Common myeloid progenitor, CD34-positive (primary cell): ENCODE results near the gene FUT3.
"Not testable (repeated sequence)": the region's sequence is repeated elsewhere in the genome, so short reads cannot be mapped to it uniquely, and the experiment has no call there.

Experiments used
- CTCF ChIA-PET: fragments of 350-600 bp; sonication (Branson Sonifier 250); formaldehyde crosslinking; loops from one replicate; lab custom pipeline; 2021; ENCODE audit warnings: antibody characterized with exemption; lab: Charles Lee
- POLR2A ChIA-PET: fragments of 350-600 bp; sonication (Branson Sonifier 250); formaldehyde crosslinking; loops from one replicate; lab custom pipeline; 2021; ENCODE audit warnings: antibody characterized with exemption; lab: Charles Lee
- DNase-seq, 3 donors: peaks; one replicate each; pipeline versions ENCODE4 v3.0.0 to v3.0.0-alpha.2; 2013
- H3K27ac ChIP-seq, 2 experiments: 1 replicate in 1 of 2; 2 replicates in 1 of 2; pipeline ENCODE4 v1.7.0; 2013; ENCODE audit warnings: inconsistent platforms in 2 of 2, low read length in 2 of 2, mild to moderate bottlenecking in 2 of 2, low read depth in 1 of 2, moderate library complexity in 1 of 2; ENCODE audit not compliant: severe bottlenecking in 2 of 2, insufficient read depth in 1 of 2, poor library complexity in 1 of 2
- H3K27me3 ChIP-seq, 5 experiments: replicated peaks in 2 of 5; 1 replicate in 3 of 5; 2 replicates in 2 of 5; pipeline versions ENCODE4 v1.6.1 to v1.7.0; 2013; ENCODE audit warnings: low read length in 4 of 5, mild to moderate bottlenecking in 2 of 5, moderate library complexity in 2 of 5, inconsistent platforms in 1 of 5; ENCODE audit not compliant: insufficient read depth in 5 of 5, control insufficient read depth in 4 of 5
- H3K36me3 ChIP-seq, 4 experiments: 1 replicate in 2 of 4; 2 replicates in 2 of 4; pipeline versions ENCODE4 v1.6.1 to v1.7.0; 2013; ENCODE audit warnings: low read length in 3 of 4, control low read depth in 1 of 4, mild to moderate bottlenecking in 1 of 4; ENCODE audit not compliant: control insufficient read depth in 4 of 4, insufficient read depth in 4 of 4
- H3K4me1 ChIP-seq, 4 experiments: 1 replicate in 3 of 4; 2 replicates in 1 of 4; pipeline versions ENCODE4 v1.6.1 to v1.7.1; 2013; ENCODE audit warnings: low read length in 3 of 4, mild to moderate bottlenecking in 3 of 4, control low read depth in 1 of 4, inconsistent platforms in 1 of 4, moderate library complexity in 1 of 4; ENCODE audit not compliant: control insufficient read depth in 4 of 4, insufficient read depth in 4 of 4; ENCODE audit errors: control extremely low read depth in 1 of 4
- H3K4me3 ChIP-seq, 7 experiments: 1 replicate in 4 of 7; 2 replicates in 3 of 7; pipeline versions ENCODE4 v1.5.1 to v1.7.0; 2013; ENCODE audit warnings: mild to moderate bottlenecking in 7 of 7, low read length in 6 of 7, moderate library complexity in 6 of 7, inconsistent platforms in 2 of 7, low read depth in 2 of 7, control low read depth in 1 of 7; ENCODE audit not compliant: insufficient read depth in 4 of 7, control insufficient read depth in 1 of 7; ENCODE audit errors: extremely low read depth in 1 of 7
- H3K9me3 ChIP-seq, 5 experiments: 1 replicate in 4 of 5; 2 replicates in 1 of 5; pipeline versions ENCODE4 v1.6.1 to v1.7.1; 2013; ENCODE audit warnings: low read length in 4 of 5, mild to moderate bottlenecking in 2 of 5, inconsistent platforms in 1 of 5, low read depth in 1 of 5, moderate library complexity in 1 of 5; ENCODE audit not compliant: control insufficient read depth in 4 of 5, insufficient read depth in 2 of 5; ENCODE audit errors: control extremely low read depth in 1 of 5
- WGBS: methylation state at CpG from one replicate; pipeline ENCODE4 v1.1.5; 2013; ENCODE audit not compliant: insufficient coverage; 5-methylcytosine and 5-hydroxymethylcytosine counted together

Gene FUT3

GRCh38 chr19:5847846-5848245 lies 3.4 kb downstream of the FUT3 start:
- POLR2A ChIA-PET, H3K9me3 ChIP-seq, H3K4me3 ChIP-seq, H3K36me3 ChIP-seq, H3K27me3 ChIP-seq, H3K27ac ChIP-seq, DNase-seq, CTCF ChIA-PET: not testable (repeated sequence)
- WGBS, result 94% methylated on average over 10 of the region's 10 CpGs
- H3K4me1 ChIP-seq, result peaks cover 0 to 13% (median 1%) of the 10 kb centered on the region in 4 experiments

DNA sequence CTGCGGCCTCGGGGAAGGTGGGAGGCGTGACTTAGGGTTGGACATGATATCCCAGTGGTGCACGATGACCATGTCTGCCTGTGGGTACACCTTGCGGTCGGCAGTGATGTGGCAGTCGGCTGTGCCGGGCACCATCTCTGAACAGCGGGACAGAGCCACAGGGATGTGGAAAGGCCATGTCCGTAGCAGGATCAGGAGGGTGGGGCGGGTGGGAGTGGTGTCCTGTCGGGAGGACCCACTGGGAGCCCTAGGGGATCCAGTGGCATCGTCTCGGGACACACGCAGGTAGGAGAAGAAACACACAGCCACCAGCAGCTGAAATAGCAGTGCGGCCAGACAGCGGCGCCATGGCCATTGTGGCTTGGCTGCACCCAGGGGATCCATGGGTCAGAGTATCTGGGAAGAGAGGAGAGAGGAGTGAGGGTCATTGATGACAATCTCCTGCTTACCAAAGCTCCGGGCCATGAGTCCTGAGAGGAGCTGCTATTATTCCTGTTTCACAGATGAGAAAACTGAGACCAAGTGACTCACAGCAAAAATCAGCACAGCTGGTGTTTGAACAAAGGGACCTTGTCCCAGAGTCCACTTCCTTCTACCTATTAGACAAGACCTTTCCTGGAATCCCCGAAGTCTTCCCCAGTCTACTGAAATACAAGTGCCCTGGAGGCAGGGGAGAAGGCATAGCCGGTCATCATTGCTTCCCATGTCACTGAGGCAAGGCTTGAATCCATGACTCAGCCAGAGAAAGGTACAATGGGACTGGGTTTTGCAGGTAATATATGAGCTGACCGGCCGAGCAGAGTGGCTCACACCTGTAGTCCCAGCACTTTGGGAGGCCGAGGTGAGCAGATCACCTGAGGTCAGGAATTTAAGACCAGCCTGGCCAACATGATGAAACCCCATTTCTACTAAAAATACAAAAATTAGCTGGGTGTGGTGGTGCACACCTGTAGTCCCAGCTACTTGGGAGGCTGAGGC lies 6.5 kb downstream of the FUT3 start:
- ChIA-PET POLR2A (no interaction called here), CTCF (interaction anchor here (1.3 kb wide), 1 partner anchor 41 kb away, joined by 3 read pairs; no protein-coding TSS in a partner anchor)
- no peak for DNase-seq
- Histone ChIP-seq H3K27me3 (no peaks in the 10 kb centered on the region), H3K36me3 (no peaks in the 10 kb centered on the region), H3K4me1 (peaks cover 0 to 8% (median 4%) of the 10 kb centered on the region in 4 experiments), H3K9me3 (no peaks in the 10 kb centered on the region), H3K27ac (no peak overlapping the region), H3K4me3 (no peak overlapping the region)
- 94% methylated on average over 23 of the region's 24 CpGs for WGBS

DNA sequence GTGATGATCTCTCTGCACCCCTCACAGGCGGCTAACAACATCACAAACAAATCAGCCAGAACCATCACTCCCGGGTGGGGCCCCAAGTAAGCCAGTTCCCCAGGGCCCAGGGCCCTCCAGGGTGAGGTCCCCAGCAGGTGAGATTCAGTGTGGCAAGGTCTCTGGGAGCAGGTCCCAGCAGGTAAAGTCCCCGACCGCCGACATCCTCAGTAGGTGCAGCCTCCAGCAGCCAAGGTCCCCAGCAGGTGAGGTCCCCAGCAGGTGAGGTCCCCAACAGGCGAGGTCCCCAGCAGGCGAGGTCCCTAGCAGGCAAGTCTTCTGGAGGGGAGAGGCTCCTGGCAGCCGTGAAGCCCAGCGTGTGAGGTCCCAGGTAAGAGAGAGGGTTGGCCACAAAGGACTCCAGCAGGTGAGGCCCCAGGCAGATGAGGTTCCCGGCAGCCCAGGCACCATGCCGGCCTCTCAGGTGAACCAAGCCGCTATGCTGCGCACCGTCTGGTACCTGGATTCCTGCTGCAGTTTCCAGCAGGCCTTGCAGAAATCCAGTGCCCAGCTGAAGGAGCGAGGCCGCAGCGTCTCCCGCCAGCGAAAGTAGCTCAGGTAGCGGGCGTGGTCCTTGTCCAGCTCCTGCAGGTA lies 7.8 kb downstream of the FUT3 start:
- peaks cover 7 to 21% (median 18%) of the 10 kb centered on the region in 4 experiments for H3K4me1 ChIP-seq
- ChIA-PET POLR2A (no interaction called here), CTCF (no interaction called here)
- DNase-seq, result no peak
- 99% methylated on average over 14 of the region's 21 CpGs for WGBS
- H3K27ac ChIP-seq, result no peak overlapping the region
- no peaks in the 10 kb centered on the region for H3K36me3 ChIP-seq
- no peak overlapping the region for H3K4me3 ChIP-seq
- no peaks in the 10 kb centered on the region for H3K27me3 ChIP-seq
- H3K9me3 ChIP-seq, result no peaks in the 10 kb centered on the region

DNA sequence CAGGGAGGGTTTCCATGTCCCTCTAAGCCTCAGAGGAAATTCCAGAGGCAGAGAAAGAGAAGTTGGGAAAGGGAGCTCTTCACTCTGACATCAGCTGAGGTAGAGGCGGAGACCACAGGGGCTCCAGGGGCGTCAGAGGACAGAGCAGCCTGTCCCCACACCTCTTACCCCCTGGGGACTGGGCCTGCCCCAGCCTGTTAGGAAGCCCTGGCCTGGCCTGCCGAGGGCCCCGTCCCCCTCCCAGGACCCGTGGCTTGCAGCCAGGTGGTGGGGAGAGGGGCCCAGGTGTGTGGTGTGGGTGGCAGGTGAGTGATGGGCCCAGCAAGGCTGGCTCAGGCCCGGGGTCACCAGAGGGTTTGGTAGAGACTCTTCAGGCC lies 9.5 kb downstream of the FUT3 start:
- H3K27me3 ChIP-seq, H3K9me3 ChIP-seq, H3K27ac ChIP-seq, H3K4me3 ChIP-seq, POLR2A ChIA-PET, CTCF ChIA-PET, H3K36me3 ChIP-seq, DNase-seq: not testable (repeated sequence)
- peaks cover 7 to 29% (median 24%) of the 10 kb centered on the region in 4 experiments for H3K4me1 ChIP-seq
- 86% methylated on average over 2 of the region's 6 CpGs for WGBS

GRCh38 chr19:5839065-5840017 lies 11.9 kb downstream of the FUT3 start, which contains the start of gene FUT6:
Gene FUT6, minus strand, starts transcription at chr19:5839702. Its CDS starts 7,135 bp downstream, at chr19:5832567.
- H3K27me3 ChIP-seq, result no peaks in the 10 kb centered on the region
- H3K4me3 ChIP-seq, result peak within 1 kb of the TSS in 5 of 7 experiments; percentile 9 to 65 (median 48)
- ChIA-PET CTCF (interaction anchor here (1.2 to 1.9 kb wide), 4 partner anchors 11 to 54 kb away, joined by 4 to 5 read pairs (median 4); partner anchors contain the start of gene NRTN), POLR2A (interaction anchor here (1.0 to 1.1 kb wide), 3 partner anchors 11 to 64 kb away, joined by 3 to 4 read pairs (median 3); partner anchors contain the start of gene NDUFA11)
- WGBS, result 51% methylated on average over 7 of the region's 9 CpGs
- no peaks in the 10 kb centered on the region for H3K36me3 ChIP-seq
- peaks cover 7 to 29% (median 24%) of the 10 kb centered on the region in 4 experiments for H3K4me1 ChIP-seq
- DNase-seq, result peak in 2 of 3 donors; percentile 43 to 61
- no peak within 1 kb of the TSS for H3K27ac ChIP-seq
- H3K9me3 ChIP-seq, result no peaks in the 10 kb centered on the region

DNA sequence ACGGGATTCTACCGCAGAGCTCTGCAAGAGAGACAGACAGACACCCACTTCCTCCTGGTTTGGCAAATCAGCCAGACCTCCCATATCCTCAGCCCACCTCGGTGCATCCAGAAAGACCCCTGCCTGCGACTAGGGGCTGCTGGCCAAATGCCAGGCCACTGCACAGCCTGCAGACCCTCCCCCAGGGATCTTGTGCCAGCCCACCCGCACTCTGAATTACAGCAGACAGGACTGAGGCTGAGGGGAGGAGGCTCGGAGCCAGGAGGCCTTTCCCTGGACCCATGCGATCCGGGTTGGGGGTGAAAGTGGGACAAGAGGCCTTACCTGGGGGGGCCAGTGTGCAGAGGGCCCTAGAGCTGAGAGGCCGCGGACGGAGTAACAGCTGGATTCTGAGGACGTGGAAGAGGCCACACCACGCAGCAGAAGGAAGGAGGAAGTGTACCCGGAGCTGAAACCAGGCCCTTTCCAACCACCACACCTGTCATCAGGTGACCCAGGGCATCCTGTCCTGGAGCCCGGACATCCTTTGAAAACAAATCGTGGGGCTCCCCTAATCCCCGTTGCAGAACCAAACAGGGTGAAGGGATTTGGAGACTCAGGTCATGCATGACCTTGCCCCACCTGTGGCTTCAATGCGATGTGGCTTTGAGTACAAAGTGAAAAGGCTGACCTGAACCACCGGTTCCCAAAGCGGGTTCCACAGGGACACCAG lies 12.7 kb downstream of the FUT3 start:
- POLR2A ChIA-PET, result interaction anchor here (1.1 to 1.7 kb wide), 2 partner anchors 10 to 22 kb away, joined by 3 to 7 read pairs; no protein-coding TSS in a partner anchor
- Histone ChIP-seq H3K27me3 (no peaks in the 10 kb centered on the region), H3K4me3 (peak overlapping the region in 4 of 7 experiments; percentile 21 to 65 (median 42)), H3K9me3 (no peaks in the 10 kb centered on the region), H3K4me1 (peaks cover 7 to 29% (median 24%) of the 10 kb centered on the region in 4 experiments), H3K27ac (no peak overlapping the region), H3K36me3 (no peaks in the 10 kb centered on the region)
- peak in 2 of 3 donors; percentile 40 to 59 for DNase-seq
- WGBS, result 4% methylated on average over 15 of the region's 20 CpGs
- CTCF ChIA-PET, result interaction anchor here (1.8 to 1.9 kb wide), 2 partner anchors 34 to 54 kb away, joined by 4 to 5 read pairs; partner anchors contain the start of gene NRTN
